Endothelial cell of umbilical vein (primary cell): Measurements from ENCODE around the gene MYO1B. TPM values are rescaled to one million over a fixed set of nuclear protein-coding genes. Genes with fewer than 3 reads are reported as not detected.

Source experiments
- BruUV-seq: library from RNA; stranded (reverse); fragments of 400-500 nt; replicated peaks from 2 replicates; lab custom pipeline; 2021; lab: Mats Ljungman, UMichigan
- CTCF ChIA-PET: fragments of 300-600, 350-600 bp; sonication (Branson Sonifier 250); formaldehyde crosslinking; loops from one replicate; lab custom pipeline; 2021; ENCODE audit warnings: antibody characterized with exemption, inconsistent platforms; lab: Charles Lee
- POLR2A ChIA-PET: fragments of 300-600, 350-600 bp; sonication (Branson Sonifier 250); formaldehyde crosslinking; loops from one replicate; lab custom pipeline; 2021; ENCODE audit warnings: antibody characterized with exemption, inconsistent platforms; lab: Charles Lee
- DNase-seq: peaks from one replicate; pipeline ENCODE4 v3.0.0-alpha.2; 2011; ENCODE audit warnings: low read depth, low spot score
- FAIRE-seq: peaks from 2 replicates; lab custom pipeline; 2011; peaks lifted over from hg19 to GRCh38; lab: Jason Lieb, UNC
- H2AFZ ChIP-seq: 2 replicates; pipeline ENCODE4 v1.6.0; 2012; ENCODE audit warnings: low read depth, low read length, control low read depth, inconsistent platforms
- H3K27ac ChIP-seq: 2 replicates; pipeline ENCODE4 v1.5.1; 2011; ENCODE audit warnings: low read depth, mild to moderate bottlenecking, control low read depth, low read length, moderate library complexity; ENCODE audit not compliant: insufficient read depth
- H3K27me3 ChIP-seq, 2 experiments: 2 replicates each; pipeline versions ENCODE4 v1.6.0 to v1.6.1; 2011; ENCODE audit warnings: low read length in 2 of 2, mixed read lengths in 1 of 2; ENCODE audit not compliant: control insufficient read depth in 2 of 2, insufficient read depth in 2 of 2
- H3K36me3 ChIP-seq, 2 experiments: 2 replicates in 1 of 2; 3 replicates in 1 of 2; pipeline ENCODE4 v1.5.1; 2011; ENCODE audit warnings: low read length in 2 of 2, mild to moderate bottlenecking in 1 of 2, moderate library complexity in 1 of 2; ENCODE audit not compliant: control insufficient read depth in 2 of 2, insufficient read depth in 2 of 2; ENCODE audit errors: extremely low read depth in 1 of 2
- H3K4me1 ChIP-seq: 3 replicates; pipeline ENCODE4 v1.5.1; 2011; ENCODE audit warnings: mild to moderate bottlenecking, low read length; ENCODE audit not compliant: control insufficient read depth, insufficient read depth; ENCODE audit errors: extremely low read depth
- H3K4me2 ChIP-seq: 2 replicates; pipeline ENCODE4 v1.6.1; 2011; ENCODE audit warnings: low read length, control low read depth, mixed read lengths; ENCODE audit not compliant: insufficient read depth
- H3K4me3 ChIP-seq, 3 experiments: fragments of 200-600 bp in 1 of 3; sonication (generic), shearing (Covaris generic) in 1 of 3; replicated peaks in 1 of 3; 2 replicates each; pipeline ENCODE4 v1.5.1; 2011 to 2016; ENCODE audit warnings: control low read depth in 3 of 3, low read length in 3 of 3, mild to moderate bottlenecking in 2 of 3, inconsistent platforms in 1 of 3, low read depth in 1 of 3, moderate library complexity in 1 of 3; ENCODE audit not compliant: insufficient read depth in 1 of 3
- H3K79me2 ChIP-seq: 2 replicates; pipeline ENCODE4 v1.6.0; 2012; ENCODE audit warnings: low read length, inconsistent platforms; ENCODE audit not compliant: control insufficient read depth, insufficient read depth
- H3K9ac ChIP-seq: replicated peaks from 2 replicates; pipeline ENCODE3; 2011; ENCODE audit warnings: low read length, control low read depth; ENCODE audit not compliant: insufficient read depth; ENCODE audit errors: extremely low read depth
- H3K9me1 ChIP-seq: replicated peaks from 3 replicates; pipeline ENCODE4 v1.6.0; 2011; ENCODE audit warnings: mild to moderate bottlenecking, low read length; ENCODE audit not compliant: control insufficient read depth, insufficient read depth; ENCODE audit errors: extremely low read depth
- H3K9me3 ChIP-seq: replicated peaks from 2 replicates; pipeline ENCODE4 v1.5.1; 2012; ENCODE audit warnings: low read length, inconsistent platforms; ENCODE audit not compliant: control insufficient read depth, insufficient read depth
- H4K20me1 ChIP-seq: replicated peaks from 2 replicates; pipeline ENCODE3; 2011; ENCODE audit warnings: mild to moderate bottlenecking, low read length; ENCODE audit not compliant: control insufficient read depth, insufficient read depth; ENCODE audit errors: extremely low read depth
- EZH2 ChIP-seq: IDR thresholded peaks from 2 replicates; pipeline ENCODE4 v1.6.1; 2012; ENCODE audit warnings: borderline replicate concordance, low read depth, mild to moderate bottlenecking, moderate library complexity, low read length, inconsistent platforms; ENCODE audit not compliant: severe bottlenecking
- FOS ChIP-seq: IDR thresholded peaks from 2 replicates; pipeline ENCODE4 v1.6.1; 2011; ENCODE audit warnings: mild to moderate bottlenecking, low read length, moderate library complexity, borderline replicate concordance; ENCODE audit not compliant: insufficient read depth
- GATA2 ChIP-seq: IDR thresholded peaks from 2 replicates; pipeline ENCODE4 v1.7.0; 2011; ENCODE audit warnings: low read depth, mild to moderate bottlenecking, moderate library complexity, mixed read lengths, low read length; ENCODE audit not compliant: insufficient read length, insufficient read depth
- JUN ChIP-seq: IDR thresholded peaks from 2 replicates; pipeline ENCODE4 v1.6.1; 2011; ENCODE audit warnings: borderline replicate concordance, low read depth; ENCODE audit not compliant: insufficient read length, insufficient read depth
- MYC ChIP-seq: IDR thresholded peaks from one replicate; pipeline ENCODE4 v1.6.1; 2011; ENCODE audit warnings: mild to moderate bottlenecking, low read depth, low read length
- POLR2A ChIP-seq: IDR thresholded peaks from 2 replicates; pipeline ENCODE4 v1.6.1; 2012; ENCODE audit warnings: low read depth, mild to moderate bottlenecking, control low read depth, low read length
- POLR2AphosphoS5 ChIP-seq: IDR thresholded peaks from 2 replicates; pipeline ENCODE4 v1.6.1; 2012; ENCODE audit warnings: low read depth, mild to moderate bottlenecking, control low read depth, low read length, moderate library complexity; ENCODE audit not compliant: insufficient read depth
- dilution Hi-C: fragments of 300-500 bp; cut with MboI; formaldehyde crosslinking; loops from one replicate; pipeline ENCODE4 v1.15.0; 2019; ENCODE audit warnings: low sequenced_read_pairs; ENCODE audit not compliant: extremely low pct_ligation_motif_present
- intact Hi-C: fragments of 100-400 bp; cut with micrococcal nuclease; formaldehyde crosslinking; loops from one replicate; pipeline ENCODE4 v1.10.0; 2022
- polyA plus RNA-seq, 4 experiments: library from polyadenylated mRNA; depleted of rRNA in 3 of 4; stranded (reverse) in 3 of 4; unstranded in 1 of 4; fragments of >200 nt; gene quantifications; 2 replicates each; pipeline versions ENCODE4 v1.2.1 to v1.2.3, GENCODE V29; 2011 to 2012; ENCODE audit warnings: missing spikeins in 1 of 4
- total RNA-seq: library from RNA; stranded (reverse); gene quantifications from 2 replicates; pipeline ENCODE4 v1.2.3, GENCODE V29; 2021
- TF ChIP-seq, protein P1 (sequence below): IDR thresholded peaks from 2 replicates; pipeline ENCODE4 v1.6.1; 2011; ENCODE audit not compliant: insufficient read depth, insufficient read length
- TF ChIP-seq, protein P2 (sequence below), 2 donors: IDR thresholded peaks; 1 replicate in 1 of 2; 2 replicates in 1 of 2; pipeline ENCODE4 v1.5.1; 2011; ENCODE audit warnings: low read length in 2 of 2, mild to moderate bottlenecking in 2 of 2, moderate library complexity in 2 of 2, control low read depth in 1 of 2, inconsistent platforms in 1 of 2, low read depth in 1 of 2; ENCODE audit not compliant: insufficient read depth in 1 of 2; ENCODE audit errors: extremely low read depth in 1 of 2

Gene MYO1B
- total and polyA plus RNA-seq, 2 donors (not counting 3 experiments of a cell fraction or from before 2014, with no cell fraction given): 8.7 to 51.1 TPM

- Histone ChIP-seq H4K20me1 (no peaks in the 10 kb centered on the region), H3K9me1 (no peaks in the 10 kb centered on the region), H3K9me3 (no peaks in the 10 kb centered on the region), H3K9ac (no peak overlapping the region), H3K27ac (no peak overlapping the region), H3K36me3 (peaks cover 0 to 3% of the 10 kb centered on the region in 2 experiments), H3K79me2 (no peaks in the 10 kb centered on the region), H3K27me3 (no peaks in the 10 kb centered on the region), H3K4me1 (no peaks in the 10 kb centered on the region), H2AFZ (no peak overlapping the region), H3K4me2 (no peak overlapping the region), H3K4me3 (no peak overlapping the region)
- CTCF ChIA-PET: interaction anchor here (1.0 to 1.4 kb wide), 2 partner anchors 8 to 28 kb away, joined by 3 to 4 read pairs; no protein-coding TSS in a partner anchor
- FAIRE-seq: no peak
- no peak for DNase-seq
- POLR2A ChIA-PET: no interaction called here
- intact Hi-C loops (no loop called here), dilution Hi-C loops (no loop called here)
- TF ChIP-seq POLR2A (no peak), MYC (no peak), EZH2 (no peak), FOS (no peak), GATA2 (no peak), POLR2AphosphoS5 (no peak), JUN (no peak)
- TF ChIP-seq, protein P1, sequence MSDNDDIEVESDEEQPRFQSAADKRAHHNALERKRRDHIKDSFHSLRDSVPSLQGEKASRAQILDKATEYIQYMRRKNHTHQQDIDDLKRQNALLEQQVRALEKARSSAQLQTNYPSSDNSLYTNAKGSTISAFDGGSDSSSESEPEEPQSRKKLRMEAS: no peak
- TF ChIP-seq, protein P2, sequence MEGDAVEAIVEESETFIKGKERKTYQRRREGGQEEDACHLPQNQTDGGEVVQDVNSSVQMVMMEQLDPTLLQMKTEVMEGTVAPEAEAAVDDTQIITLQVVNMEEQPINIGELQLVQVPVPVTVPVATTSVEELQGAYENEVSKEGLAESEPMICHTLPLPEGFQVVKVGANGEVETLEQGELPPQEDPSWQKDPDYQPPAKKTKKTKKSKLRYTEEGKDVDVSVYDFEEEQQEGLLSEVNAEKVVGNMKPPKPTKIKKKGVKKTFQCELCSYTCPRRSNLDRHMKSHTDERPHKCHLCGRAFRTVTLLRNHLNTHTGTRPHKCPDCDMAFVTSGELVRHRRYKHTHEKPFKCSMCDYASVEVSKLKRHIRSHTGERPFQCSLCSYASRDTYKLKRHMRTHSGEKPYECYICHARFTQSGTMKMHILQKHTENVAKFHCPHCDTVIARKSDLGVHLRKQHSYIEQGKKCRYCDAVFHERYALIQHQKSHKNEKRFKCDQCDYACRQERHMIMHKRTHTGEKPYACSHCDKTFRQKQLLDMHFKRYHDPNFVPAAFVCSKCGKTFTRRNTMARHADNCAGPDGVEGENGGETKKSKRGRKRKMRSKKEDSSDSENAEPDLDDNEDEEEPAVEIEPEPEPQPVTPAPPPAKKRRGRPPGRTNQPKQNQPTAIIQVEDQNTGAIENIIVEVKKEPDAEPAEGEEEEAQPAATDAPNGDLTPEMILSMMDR (IDR thresholded peaks at IDR 0.05; ENCODE audit: extremely low read depth in 1 of 2, insufficient read depth in 1 of 2, low read depth in 1 of 2, low read length in 2 of 2): no peak
- BruUV-seq: no TSS peak
Observed at GRCh38 chr2:191394043-191394442, 148.8 kb downstream of the MYO1B start.
